Activated CD8-positive, alpha-beta T cell treated with anti-CD3 and anti-CD28 coated beads, Interleukin-2, amount 10 ng/mL, durations not matched to agents 7 days and 5 days (primary cell): ENCODE measurements around the gene SHD. TPM values are rescaled to one million over a fixed set of nuclear protein-coding genes. Genes with fewer than 3 reads are reported as not detected.
"Not testable (repeated sequence)": the region's sequence is repeated elsewhere in the genome, so short reads cannot be mapped to it uniquely, and the experiment has no call there.

Source experiments
- ATAC-seq: fragments of 150-1000 bp; cut with Tn5 transposase; one replicate; pipeline ENCODE4 v1.10.0; 2021; ENCODE audit warnings: moderate library complexity
- CTCF ChIA-PET: fragments of 350-600 bp; sonication (Branson Sonifier 250); formaldehyde crosslinking; loops from one replicate; lab custom pipeline; 2021; ENCODE audit warnings: antibody characterized with exemption; lab: Charles Lee
- POLR2A ChIA-PET: fragments of 350-600 bp; sonication (Branson Sonifier 250); formaldehyde crosslinking; loops from one replicate; lab custom pipeline; 2021; ENCODE audit warnings: antibody characterized with exemption; lab: Charles Lee
- DNase-seq: peaks from one replicate; pipeline ENCODE4 v3.0.0-alpha.2; 2020
- H3K27ac Mint-ChIP-seq: one replicate; pipeline ENCODE4 v1.8.0; 2021; ENCODE audit warnings: mild to moderate bottlenecking, mixed read lengths
- H3K27me3 Mint-ChIP-seq: one replicate; pipeline ENCODE4 v1.8.0; 2021; ENCODE audit warnings: low read depth, mixed read lengths
- H3K36me3 Mint-ChIP-seq: one replicate; pipeline ENCODE4 v1.8.0; 2021; ENCODE audit warnings: low read depth, mixed read lengths
- H3K4me1 Mint-ChIP-seq: one replicate; pipeline ENCODE4 v1.8.0; 2021; ENCODE audit warnings: low read depth, mixed read lengths
- H3K4me3 Mint-ChIP-seq: one replicate; pipeline ENCODE4 v1.8.0; 2021; ENCODE audit warnings: mild to moderate bottlenecking, mixed read lengths
- H3K9me3 Mint-ChIP-seq: one replicate; pipeline ENCODE4 v1.8.0; 2022; ENCODE audit warnings: mixed read lengths; ENCODE audit not compliant: insufficient read depth
- total RNA-seq, 2 experiments: library from RNA; stranded (reverse); gene quantifications; one replicate each; pipeline ENCODE4 v1.2.3, GENCODE V29; 2021

SHD gene
- total RNA-seq, 2 experiments from 2014 or later: not detected

DNA sequence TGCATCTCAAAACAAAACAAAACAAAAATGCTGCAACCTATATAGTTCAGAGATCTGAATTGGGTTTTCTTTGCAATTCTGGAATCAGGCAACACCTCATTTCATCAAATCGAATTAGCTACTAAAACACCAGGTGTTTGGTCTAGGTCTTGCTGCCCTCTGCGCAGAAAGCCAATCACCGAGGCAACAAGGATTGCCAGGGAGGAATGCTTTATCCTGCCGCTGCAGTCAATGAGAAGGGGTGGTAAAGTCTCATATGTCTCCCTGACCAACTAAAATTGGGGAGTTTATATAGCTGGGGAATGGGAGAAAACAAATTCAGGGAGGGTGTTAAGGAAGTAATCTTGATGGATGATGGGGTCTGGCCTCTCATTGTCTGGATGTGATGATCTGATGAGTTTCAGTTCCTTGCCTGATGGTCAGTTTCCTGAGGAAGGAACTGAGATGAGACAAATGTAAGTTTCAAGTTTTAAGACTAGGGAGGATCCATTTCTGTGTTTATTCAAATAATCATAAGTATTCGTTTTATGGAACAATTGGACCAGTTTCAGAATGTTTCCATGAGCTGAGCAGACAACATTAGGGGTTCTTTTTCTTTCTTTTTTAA, 37.1 kb upstream of the SHD start:
- H3K27me3 Mint-ChIP-seq: peaks cover 2% of the 10 kb centered on the region
- CTCF ChIA-PET: interaction anchor here (0.7 to 3.7 kb wide), 7 partner anchors 8 to 1292 kb away, joined by 3 to 11 read pairs (median 3); no protein-coding TSS in a partner anchor
- POLR2A ChIA-PET: no interaction called here
- ATAC-seq (no peak), DNase-seq (no peak)
- no peak overlapping the region for H3K27ac Mint-ChIP-seq
- no peak overlapping the region for H3K4me3 Mint-ChIP-seq
- no peaks in the 10 kb centered on the region for H3K9me3 Mint-ChIP-seq
- H3K36me3 Mint-ChIP-seq: no peaks in the 10 kb centered on the region
- H3K4me1 Mint-ChIP-seq: peaks cover 9% of the 10 kb centered on the region

- Mint-ChIP-seq H3K4me1 (peaks cover 22% of the 10 kb centered on the region), H3K4me3 (peak overlapping the region; percentile 84), H3K27ac (peak overlapping the region; percentile 96), H3K36me3 (peaks cover 21% of the 10 kb centered on the region)
- H3K27me3 Mint-ChIP-seq, H3K9me3 Mint-ChIP-seq, ATAC-seq, POLR2A ChIA-PET, DNase-seq, CTCF ChIA-PET: not testable (repeated sequence)
These were observed 33.1 kb upstream of the SHD start for GRCh38 chr19:4245938-4246337.

DNA sequence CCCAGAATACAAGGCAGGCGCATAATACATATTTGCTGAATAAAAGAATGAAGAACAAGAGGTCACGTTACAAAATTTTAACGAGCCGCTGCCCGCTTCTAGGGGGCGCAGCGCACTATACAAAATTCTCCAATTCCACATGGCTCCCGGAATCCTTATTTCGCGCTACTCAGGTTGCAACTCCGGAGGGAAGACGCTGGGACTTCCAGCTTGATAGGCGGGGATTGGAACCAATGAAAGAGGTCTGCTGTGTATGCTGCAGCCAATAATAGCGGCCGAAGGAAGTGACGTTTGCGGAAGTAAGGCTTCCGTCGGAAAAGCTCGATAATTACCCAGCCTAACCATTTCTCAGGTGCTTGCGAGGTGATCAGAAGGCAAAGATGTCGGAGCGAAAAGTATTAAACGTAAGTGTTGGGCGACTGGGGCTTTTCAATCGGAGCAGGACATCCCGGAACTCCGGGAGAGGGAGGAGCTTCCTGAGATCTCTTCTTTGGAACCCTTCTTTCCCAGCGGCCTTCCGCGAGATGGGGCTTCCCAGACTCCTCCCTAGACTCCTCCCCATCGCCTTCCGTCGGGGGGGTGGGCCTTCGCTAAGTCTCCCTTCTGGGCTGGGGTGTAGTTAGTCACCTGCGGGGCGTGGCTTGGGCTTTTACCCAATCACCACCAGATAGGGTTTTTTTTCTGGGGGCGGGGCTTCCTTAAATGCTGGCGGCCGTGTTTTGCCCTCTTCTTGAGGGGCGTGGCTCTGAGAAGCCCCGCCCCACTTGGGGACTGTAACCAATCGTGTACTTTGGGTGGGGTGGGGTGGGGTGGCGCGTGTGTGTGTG, 32.1 kb upstream of the SHD start, which contains the start of gene YJU2:
Gene YJU2 (plus strand): TSS at position 314 of the 827 bp plus-strand sequence. CDS start 67 bp downstream, at position 381.
- H3K4me3 Mint-ChIP-seq: peak within 1 kb of the TSS; percentile 84
- peaks cover 2% of the 10 kb centered on the region for H3K27me3 Mint-ChIP-seq
- DNase-seq (peak; percentile 100), ATAC-seq (peak; percentile 98)
- peaks cover 29% of the 10 kb centered on the region for H3K36me3 Mint-ChIP-seq
- peaks cover 22% of the 10 kb centered on the region for H3K4me1 Mint-ChIP-seq
- H3K27ac Mint-ChIP-seq: peak within 1 kb of the TSS; percentile 96
- H3K9me3 Mint-ChIP-seq: no peaks in the 10 kb centered on the region
- POLR2A ChIA-PET: interaction anchor here (0.6 to 1.4 kb wide), 19 partner anchors 13 to 690 kb away, joined by 3 to 13 read pairs (median 3); partner anchors contain the start of genes CHAF1A, EEF2, MPND and MRPL54
- CTCF ChIA-PET: interaction anchor here (0.6 to 3.0 kb wide), 12 partner anchors 9 to 155 kb away, joined by 3 to 19 read pairs (median 4); partner anchors contain the start of gene CHAF1A

- Mint-ChIP-seq H3K4me3 (no peak overlapping the region), H3K27me3 (no peaks in the 10 kb centered on the region), H3K4me1 (peaks cover 5% of the 10 kb centered on the region), H3K27ac (no peak overlapping the region), H3K36me3 (peaks cover 55% of the 10 kb centered on the region), H3K9me3 (no peaks in the 10 kb centered on the region)
- ATAC-seq (no peak), DNase-seq (no peak)
- POLR2A ChIA-PET: no interaction called here
- CTCF ChIA-PET: interaction anchor here (3.1 kb wide), 1 partner anchor 11 kb away, joined by 10 read pairs; no protein-coding TSS in a partner anchor
These were observed 22.5 kb upstream of the SHD start for GRCh38 chr19:4256563-4256962.

DNA sequence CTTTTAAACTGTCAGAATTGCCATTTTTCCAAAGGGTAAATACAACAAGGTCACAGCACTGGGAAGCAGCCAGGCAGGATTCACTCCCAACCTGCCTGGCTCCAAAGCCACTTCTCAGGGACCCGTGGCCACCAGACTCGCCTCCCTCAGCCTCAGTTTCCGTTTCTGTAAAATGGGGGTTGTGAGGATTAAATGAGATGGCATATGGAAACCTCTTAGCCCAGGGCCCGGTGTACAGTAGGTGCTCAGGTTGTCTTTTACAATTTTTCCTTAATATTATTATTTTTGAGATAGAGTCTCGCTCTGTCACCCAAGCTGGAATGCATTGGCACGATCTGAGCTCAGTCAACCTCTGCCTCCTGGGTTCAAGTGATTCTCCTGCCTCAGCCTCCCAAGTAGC, 22.0 kb upstream of the SHD start:
- CTCF ChIA-PET: interaction anchor here (3.1 kb wide), 1 partner anchor 10 kb away, joined by 10 read pairs; no protein-coding TSS in a partner anchor
- peaks cover 51% of the 10 kb centered on the region for H3K36me3 Mint-ChIP-seq
- H3K27ac Mint-ChIP-seq: no peak overlapping the region
- DNase-seq (no peak), ATAC-seq (no peak)
- peaks cover 5% of the 10 kb centered on the region for H3K4me1 Mint-ChIP-seq
- no peak overlapping the region for H3K4me3 Mint-ChIP-seq
- no peaks in the 10 kb centered on the region for H3K27me3 Mint-ChIP-seq
- POLR2A ChIA-PET: no interaction called here
- H3K9me3 Mint-ChIP-seq: no peaks in the 10 kb centered on the region

- POLR2A ChIA-PET: no interaction called here
- Mint-ChIP-seq H3K4me1 (peaks cover 7% of the 10 kb centered on the region), H3K36me3 (peaks cover 42% of the 10 kb centered on the region), H3K9me3 (no peaks in the 10 kb centered on the region), H3K27ac (no peak overlapping the region), H3K27me3 (no peaks in the 10 kb centered on the region), H3K4me3 (no peak overlapping the region)
- ATAC-seq (no peak), DNase-seq (no peak)
- CTCF ChIA-PET: interaction anchor here (3.1 kb wide), 1 partner anchor 9 kb away, joined by 10 read pairs; no protein-coding TSS in a partner anchor
These were observed 20.9 kb upstream of the SHD start for GRCh38 chr19:4258181-4258580.

GRCh38 chr19:4260613-4261191, 18.4 kb upstream of the SHD start:
- Mint-ChIP-seq H3K9me3 (no peaks in the 10 kb centered on the region), H3K27ac (peak overlapping the region; percentile 39), H3K4me1 (peaks cover 30% of the 10 kb centered on the region), H3K4me3 (no peak overlapping the region), H3K36me3 (peaks cover 42% of the 10 kb centered on the region), H3K27me3 (no peaks in the 10 kb centered on the region)
- ATAC-seq (no peak), DNase-seq (no peak)
- ChIA-PET CTCF (interaction anchor here (1.0 to 1.6 kb wide), 2 partner anchors 14 to 92 kb away, joined by 3 to 5 read pairs; partner anchors contain the start of gene YJU2), POLR2A (no interaction called here)

GRCh38 chr19:4264812-4265211, 14.3 kb upstream of the SHD start:
- H3K4me1 Mint-ChIP-seq: peaks cover 48% of the 10 kb centered on the region
- H3K9me3 Mint-ChIP-seq: no peaks in the 10 kb centered on the region
- H3K27ac Mint-ChIP-seq: peak overlapping the region; percentile 94
- ChIA-PET CTCF (interaction anchor here (0.7 to 3.8 kb wide), 5 partner anchors 17 to 136 kb away, joined by 3 to 49 read pairs (median 19); partner anchors contain the start of genes CHAF1A, SH3GL1 and YJU2), POLR2A (interaction anchor here (1.0 kb wide), 1 partner anchor 18 kb away, joined by 3 read pairs; the partner anchor contains the start of gene YJU2)
- DNase-seq: peak; percentile 29
- H3K27me3 Mint-ChIP-seq: no peaks in the 10 kb centered on the region
- peak; percentile 52 for ATAC-seq
- peak overlapping the region; percentile 34 for H3K4me3 Mint-ChIP-seq
- peaks cover 49% of the 10 kb centered on the region for H3K36me3 Mint-ChIP-seq

DNA sequence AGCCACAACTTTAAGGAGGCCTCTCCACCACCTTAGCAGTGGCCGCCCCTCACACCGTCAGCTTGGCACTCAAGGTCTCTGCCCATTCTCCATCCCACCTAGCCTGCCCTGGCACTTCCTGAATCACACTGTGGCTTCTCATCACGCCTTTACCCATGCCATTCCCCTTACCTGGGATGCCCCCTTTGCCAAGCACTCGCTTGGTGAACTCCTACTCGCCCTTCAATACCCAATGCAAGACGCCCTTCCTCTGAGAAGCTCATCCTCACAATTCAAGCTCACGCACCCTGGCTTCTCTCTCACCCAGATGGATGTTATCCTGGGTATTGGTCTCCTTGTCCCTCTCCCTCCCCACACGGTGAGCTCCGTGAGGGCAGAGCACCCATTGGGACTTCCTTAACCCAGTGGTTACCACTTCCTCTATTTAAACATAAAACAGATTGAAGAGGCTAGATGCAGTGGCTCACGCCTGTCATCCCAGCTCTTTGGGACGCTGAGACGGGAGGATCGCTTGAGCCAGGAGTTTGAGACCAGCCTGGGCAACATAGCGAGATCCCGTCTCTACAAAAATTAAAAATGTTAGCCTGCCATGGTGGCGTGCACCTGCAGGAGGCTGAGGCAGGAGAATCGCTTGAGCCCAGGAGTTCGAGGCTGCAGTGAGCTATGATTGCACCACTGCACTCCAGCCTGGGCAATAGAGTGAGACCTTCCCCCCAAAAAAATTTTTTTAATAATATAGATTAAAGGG, 12.6 kb upstream of the SHD start:
- H3K4me3 Mint-ChIP-seq: no peak overlapping the region
- DNase-seq (no peak), ATAC-seq (no peak)
- CTCF ChIA-PET: interaction anchor here (0.6 to 3.8 kb wide), 34 partner anchors 9 to 260 kb away, joined by 3 to 49 read pairs (median 5); partner anchors contain the start of genes CHAF1A, HDGFL2, MPND and SH3GL1
- H3K4me1 Mint-ChIP-seq: peaks cover 43% of the 10 kb centered on the region
- POLR2A ChIA-PET: interaction anchor here (0.7 to 1.3 kb wide), 4 partner anchors 20 to 190 kb away, joined by 3 to 6 read pairs (median 3); partner anchors contain the start of gene YJU2
- H3K9me3 Mint-ChIP-seq: no peaks in the 10 kb centered on the region
- peak overlapping the region; percentile 94 for H3K27ac Mint-ChIP-seq
- peaks cover 50% of the 10 kb centered on the region for H3K36me3 Mint-ChIP-seq
- no peaks in the 10 kb centered on the region for H3K27me3 Mint-ChIP-seq

- peaks cover 43% of the 10 kb centered on the region for H3K4me1 Mint-ChIP-seq
- ChIA-PET CTCF (interaction anchor here (0.6 to 3.8 kb wide), 37 partner anchors 9 to 259 kb away, joined by 3 to 49 read pairs (median 5); partner anchors contain the start of genes CHAF1A, HDGFL2, MPND and SH3GL1), POLR2A (interaction anchor here (0.7 to 1.3 kb wide), 5 partner anchors 20 to 189 kb away, joined by 3 to 6 read pairs (median 3); partner anchors contain the start of gene YJU2)
- H3K9me3 Mint-ChIP-seq: no peaks in the 10 kb centered on the region
- peaks cover 56% of the 10 kb centered on the region for H3K36me3 Mint-ChIP-seq
- peak overlapping the region; percentile 78 for H3K27ac Mint-ChIP-seq
- DNase-seq (peak; percentile 77), ATAC-seq (peak; percentile 60)
- no peak overlapping the region for H3K4me3 Mint-ChIP-seq
- no peaks in the 10 kb centered on the region for H3K27me3 Mint-ChIP-seq
These were observed 11.8 kb upstream of the SHD start for GRCh38 chr19:4267101-4267900.
